Trophoblast cell (in vitro differentiated cells and primary cell): ENCODE data around the gene GABRA4.
A peak's percentile ranks its signal among the peaks of the same experiment; 100 is the strongest.

ENCODE experiments used
- DNase-seq, 2 donors: peaks; one replicate each; pipeline ENCODE4 v3.0.0-alpha.2; 2016
- H2AFZ ChIP-seq: 2 replicates; pipeline ENCODE4 v1.6.1; 2013; ENCODE audit warnings: low read length, moderate library complexity, mild to moderate bottlenecking; ENCODE audit not compliant: insufficient read depth, poor library complexity
- H2AK5ac ChIP-seq: 2 replicates; pipeline ENCODE4 v1.6.1; 2013; ENCODE audit warnings: mild to moderate bottlenecking, low read length
- H2BK120ac ChIP-seq: 2 replicates; pipeline ENCODE4 v1.6.1; 2013; ENCODE audit warnings: low read length, mild to moderate bottlenecking, moderate library complexity; ENCODE audit not compliant: insufficient read depth, poor library complexity
- H2BK12ac ChIP-seq: 2 replicates; pipeline ENCODE4 v1.6.1; 2013; ENCODE audit warnings: mild to moderate bottlenecking, low read length, moderate library complexity
- H2BK5ac ChIP-seq: 2 replicates; pipeline ENCODE4 v1.6.1; 2013; ENCODE audit warnings: low read length, low read depth, moderate library complexity, mild to moderate bottlenecking; ENCODE audit not compliant: poor library complexity
- H3K14ac ChIP-seq: 2 replicates; pipeline ENCODE4 v1.6.1; 2013; ENCODE audit warnings: mild to moderate bottlenecking, low read length
- H3K18ac ChIP-seq: 2 replicates; pipeline ENCODE4 v1.6.1; 2013; ENCODE audit warnings: mild to moderate bottlenecking, low read length
- H3K23ac ChIP-seq: 2 replicates; pipeline ENCODE4 v1.6.1; 2013; ENCODE audit warnings: low read length
- H3K27ac ChIP-seq: 2 replicates; pipeline ENCODE4 v1.5.1; 2013; ENCODE audit warnings: low read depth, mild to moderate bottlenecking, inconsistent platforms, low read length, moderate library complexity
- H3K27me3 ChIP-seq: 2 replicates; pipeline ENCODE4 v1.6.1; 2013; ENCODE audit warnings: inconsistent platforms, mild to moderate bottlenecking, low read length, moderate library complexity; ENCODE audit not compliant: insufficient read depth
- H3K36me3 ChIP-seq, 2 experiments: 1 replicate in 1 of 2; 2 replicates in 1 of 2; pipeline ENCODE4 v1.6.1; 2013; ENCODE audit warnings: low read length in 2 of 2, mild to moderate bottlenecking in 2 of 2, moderate library complexity in 1 of 2; ENCODE audit not compliant: insufficient read depth in 2 of 2, control insufficient read depth in 1 of 2
- H3K4ac ChIP-seq: 2 replicates; pipeline ENCODE4 v1.6.1; 2013; ENCODE audit warnings: low read depth, mild to moderate bottlenecking, low read length, moderate library complexity
- H3K4me1 ChIP-seq, 2 experiments: 1 replicate in 1 of 2; 2 replicates in 1 of 2; pipeline ENCODE4 v1.6.1; 2013; ENCODE audit warnings: low read length in 2 of 2, mild to moderate bottlenecking in 2 of 2, moderate library complexity in 1 of 2; ENCODE audit not compliant: insufficient read depth in 2 of 2, control insufficient read depth in 1 of 2
- H3K4me2 ChIP-seq: 2 replicates; pipeline ENCODE4 v1.6.1; 2013; ENCODE audit warnings: inconsistent platforms, mild to moderate bottlenecking, low read length, moderate library complexity
- H3K4me3 ChIP-seq: 2 replicates; pipeline ENCODE4 v1.5.1; 2013; ENCODE audit warnings: mild to moderate bottlenecking, low read depth, low read length, inconsistent platforms
- H3K79me1 ChIP-seq: one replicate; pipeline ENCODE4 v1.6.1; 2013; ENCODE audit warnings: low read length
- H3K79me2 ChIP-seq: 2 replicates; pipeline ENCODE4 v1.6.1; 2013; ENCODE audit warnings: low read length, mild to moderate bottlenecking; ENCODE audit not compliant: control insufficient read depth, insufficient read depth, poor library complexity
- H3K9ac ChIP-seq: 2 replicates; pipeline ENCODE4 v1.6.1; 2013; ENCODE audit warnings: mild to moderate bottlenecking, low read length
- H3K9me3 ChIP-seq: 2 replicates; pipeline ENCODE4 v1.6.1; 2013; ENCODE audit warnings: low read depth, mild to moderate bottlenecking, control low read depth, inconsistent platforms, low read length; ENCODE audit not compliant: insufficient read depth
- H4K12ac ChIP-seq: 2 replicates; pipeline ENCODE4 v1.6.1; 2013; ENCODE audit warnings: low read depth, mild to moderate bottlenecking, low read length, moderate library complexity
- H4K8ac ChIP-seq: 2 replicates; pipeline ENCODE4 v1.6.1; 2013; ENCODE audit warnings: low read depth, mild to moderate bottlenecking, low read length, moderate library complexity
- H4K91ac ChIP-seq: one replicate; pipeline ENCODE4 v1.6.1; 2013; ENCODE audit warnings: low read depth, mild to moderate bottlenecking, low read length, moderate library complexity
- WGBS: extraction: QIAGEN DNeasy Blood & Tissue Kit; methylation state at CpG from one replicate; pipeline ENCODE4 v1.1.7; 2013; ENCODE audit warnings: missing lambda C conversion rate; ENCODE audit not compliant: insufficient read length, insufficient coverage; ENCODE audit errors: extremely low coverage; 5-methylcytosine and 5-hydroxymethylcytosine counted together

GABRA4 gene

GRCh38 chr4:46979726-46980125 is 13.7 kb downstream of the GABRA4 start:
- H3K4me2 ChIP-seq: no peak overlapping the region
- no peak overlapping the region for H4K12ac ChIP-seq
- no peak overlapping the region for H2AFZ ChIP-seq
- no peak for DNase-seq
- no peak overlapping the region for H3K27ac ChIP-seq
- no peak overlapping the region for H4K91ac ChIP-seq
- H3K36me3 ChIP-seq: no peaks in the 10 kb centered on the region
- no peak overlapping the region for H2BK12ac ChIP-seq
- no peak overlapping the region for H3K14ac ChIP-seq
- H3K4me1 ChIP-seq: no peaks in the 10 kb centered on the region
- H3K18ac ChIP-seq: no peak overlapping the region
- H3K79me1 ChIP-seq: no peaks in the 10 kb centered on the region
- H3K4ac ChIP-seq: no peak overlapping the region
- no peaks in the 10 kb centered on the region for H3K27me3 ChIP-seq
- no CpG with 5 or more reads among the region's 4 CpGs for WGBS
- H2AK5ac ChIP-seq: no peak overlapping the region
- H3K9ac ChIP-seq: no peak overlapping the region
- no peaks in the 10 kb centered on the region for H3K9me3 ChIP-seq
- H3K79me2 ChIP-seq: no peaks in the 10 kb centered on the region
- no peak overlapping the region for H3K4me3 ChIP-seq
- H2BK120ac ChIP-seq: no peak overlapping the region
- H4K8ac ChIP-seq: no peak overlapping the region
- no peak overlapping the region for H3K23ac ChIP-seq
- H2BK5ac ChIP-seq: no peak overlapping the region

- no peaks in the 10 kb centered on the region for H3K79me2 ChIP-seq
- no peak overlapping the region for H3K9ac ChIP-seq
- no peak overlapping the region for H3K4ac ChIP-seq
- H3K4me2 ChIP-seq: no peak overlapping the region
- DNase-seq: peak in 1 of 2 donors; percentile 21
- no peak overlapping the region for H3K23ac ChIP-seq
- H2AK5ac ChIP-seq: no peak overlapping the region
- no peak overlapping the region for H4K91ac ChIP-seq
- no peak overlapping the region for H2BK120ac ChIP-seq
- no CpG with 5 or more reads among the region's 2 CpGs for WGBS
- no peak overlapping the region for H2BK12ac ChIP-seq
- no peak overlapping the region for H3K4me3 ChIP-seq
- no peaks in the 10 kb centered on the region for H3K4me1 ChIP-seq
- H3K18ac ChIP-seq: no peak overlapping the region
- no peak overlapping the region for H4K8ac ChIP-seq
- H2AFZ ChIP-seq: no peak overlapping the region
- no peaks in the 10 kb centered on the region for H3K27me3 ChIP-seq
- no peak overlapping the region for H4K12ac ChIP-seq
- no peaks in the 10 kb centered on the region for H3K9me3 ChIP-seq
- H3K36me3 ChIP-seq: no peaks in the 10 kb centered on the region
- no peak overlapping the region for H2BK5ac ChIP-seq
- no peaks in the 10 kb centered on the region for H3K79me1 ChIP-seq
- H3K27ac ChIP-seq: no peak overlapping the region
- no peak overlapping the region for H3K14ac ChIP-seq
Observed at GRCh38 chr4:46979283-46979682, 14.1 kb downstream of the GABRA4 start.

GRCh38 chr4:46977245-46977644 is 16.1 kb downstream of the GABRA4 start:
- Histone ChIP-seq H2AFZ (no peak overlapping the region), H3K4me2 (no peak overlapping the region), H2BK5ac (no peak overlapping the region), H4K91ac (no peak overlapping the region), H3K9me3 (no peaks in the 10 kb centered on the region), H3K27ac (no peak overlapping the region), H2AK5ac (no peak overlapping the region), H3K23ac (no peak overlapping the region), H2BK12ac (no peak overlapping the region), H3K4me3 (no peak overlapping the region), H3K79me1 (no peaks in the 10 kb centered on the region), H3K4me1 (no peaks in the 10 kb centered on the region), H3K36me3 (no peaks in the 10 kb centered on the region), H2BK120ac (no peak overlapping the region), H3K4ac (no peak overlapping the region), H3K9ac (no peak overlapping the region), H3K79me2 (no peaks in the 10 kb centered on the region), H4K12ac (no peak overlapping the region), H3K18ac (no peak overlapping the region), H3K14ac (no peak overlapping the region), H3K27me3 (no peaks in the 10 kb centered on the region), H4K8ac (no peak overlapping the region)
- DNase-seq: no peak
- WGBS: no CpG with 5 or more reads among the region's 2 CpGs

- H2AFZ ChIP-seq: no peak overlapping the region
- no peak overlapping the region for H3K4me2 ChIP-seq
- no peak overlapping the region for H4K8ac ChIP-seq
- no peak overlapping the region for H2BK12ac ChIP-seq
- H3K14ac ChIP-seq: no peak overlapping the region
- peak in 1 of 2 donors; percentile 10 for DNase-seq
- no peaks in the 10 kb centered on the region for H3K36me3 ChIP-seq
- H3K79me2 ChIP-seq: no peaks in the 10 kb centered on the region
- H4K91ac ChIP-seq: no peak overlapping the region
- H3K79me1 ChIP-seq: no peaks in the 10 kb centered on the region
- no peak overlapping the region for H3K9ac ChIP-seq
- H2BK5ac ChIP-seq: no peak overlapping the region
- no peaks in the 10 kb centered on the region for H3K4me1 ChIP-seq
- WGBS: no CpG with 5 or more reads among the region's 4 CpGs
- no peaks in the 10 kb centered on the region for H3K27me3 ChIP-seq
- no peak overlapping the region for H3K18ac ChIP-seq
- H3K4ac ChIP-seq: no peak overlapping the region
- H3K27ac ChIP-seq: no peak overlapping the region
- H3K9me3 ChIP-seq: no peaks in the 10 kb centered on the region
- no peak overlapping the region for H4K12ac ChIP-seq
- no peak overlapping the region for H2AK5ac ChIP-seq
- H3K23ac ChIP-seq: no peak overlapping the region
- H2BK120ac ChIP-seq: no peak overlapping the region
- H3K4me3 ChIP-seq: no peak overlapping the region
Observed at GRCh38 chr4:46975812-46976553, 17.4 kb downstream of the GABRA4 start.
